ENCODE measurements around the gene EVA1C.

- TF ChIP-seq, protein P1, sequence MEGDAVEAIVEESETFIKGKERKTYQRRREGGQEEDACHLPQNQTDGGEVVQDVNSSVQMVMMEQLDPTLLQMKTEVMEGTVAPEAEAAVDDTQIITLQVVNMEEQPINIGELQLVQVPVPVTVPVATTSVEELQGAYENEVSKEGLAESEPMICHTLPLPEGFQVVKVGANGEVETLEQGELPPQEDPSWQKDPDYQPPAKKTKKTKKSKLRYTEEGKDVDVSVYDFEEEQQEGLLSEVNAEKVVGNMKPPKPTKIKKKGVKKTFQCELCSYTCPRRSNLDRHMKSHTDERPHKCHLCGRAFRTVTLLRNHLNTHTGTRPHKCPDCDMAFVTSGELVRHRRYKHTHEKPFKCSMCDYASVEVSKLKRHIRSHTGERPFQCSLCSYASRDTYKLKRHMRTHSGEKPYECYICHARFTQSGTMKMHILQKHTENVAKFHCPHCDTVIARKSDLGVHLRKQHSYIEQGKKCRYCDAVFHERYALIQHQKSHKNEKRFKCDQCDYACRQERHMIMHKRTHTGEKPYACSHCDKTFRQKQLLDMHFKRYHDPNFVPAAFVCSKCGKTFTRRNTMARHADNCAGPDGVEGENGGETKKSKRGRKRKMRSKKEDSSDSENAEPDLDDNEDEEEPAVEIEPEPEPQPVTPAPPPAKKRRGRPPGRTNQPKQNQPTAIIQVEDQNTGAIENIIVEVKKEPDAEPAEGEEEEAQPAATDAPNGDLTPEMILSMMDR (IDR thresholded peaks at IDR 0.05; ENCODE audit: low read depth, low read length): no peak
- TF ChIP-seq EZH2phosphoT487 (IDR thresholded peaks at IDR 0.05; ENCODE audit: low read depth): no peak
Observed at GRCh38 chr21:32364796-32365195, 47.7 kb upstream of the EVA1C start.

All from OCI-LY3 (cell line).